ENCODE data around the gene FARP1. TPM values are rescaled to one million over a fixed set of nuclear protein-coding genes. Genes with fewer than 3 reads are reported as not detected.

The FARP1 gene
- total RNA-seq, 4 donors from 2014 or later: 13.1 to 71.2 (median 46.6) TPM

- no peak for TF ChIP-seq POLR2A (IDR thresholded peaks at IDR 0.05)
- TF ChIP-seq CTCF (IDR thresholded peaks at IDR 0.05): no peak
- H3K27ac ChIP-seq: no peak overlapping the region
- H3K36me3 ChIP-seq: no peaks in the 10 kb centered on the region
- no peak for DNase-seq
- H3K4me1 ChIP-seq: no peaks in the 10 kb centered on the region
- no peaks in the 10 kb centered on the region for H3K9me3 ChIP-seq
- intact Hi-C loops (cut with DNase I; ENCODE audit: low total_unique reads): no loop called here
- H3K27me3 ChIP-seq: no peaks in the 10 kb centered on the region
- no peak overlapping the region for H3K4me3 ChIP-seq
These were observed 162.8 kb downstream of the FARP1 start for GRCh38 chr13:98305670-98306069.

- Histone ChIP-seq H3K27ac (peak overlapping the region in 1 of 2 donors; percentile 53), H3K27me3 (no peaks in the 10 kb centered on the region), H3K36me3 (no peaks in the 10 kb centered on the region), H3K9me3 (no peaks in the 10 kb centered on the region), H3K4me3 (no peak overlapping the region), H3K4me1 (no peaks in the 10 kb centered on the region)
- intact Hi-C loops (cut with DNase I; ENCODE audit: low total_unique reads): no loop called here
- TF ChIP-seq CTCF (IDR thresholded peaks at IDR 0.05) (no peak), POLR2A (IDR thresholded peaks at IDR 0.05) (no peak)
- no peak for DNase-seq
These were observed 164.7 kb downstream of the FARP1 start for GRCh38 chr13:98307463-98308085.

- Histone ChIP-seq H3K27ac (peak overlapping the region in 1 of 2 donors; percentile 53), H3K9me3 (no peaks in the 10 kb centered on the region), H3K36me3 (no peaks in the 10 kb centered on the region), H3K4me3 (no peak overlapping the region), H3K4me1 (no peaks in the 10 kb centered on the region), H3K27me3 (no peaks in the 10 kb centered on the region)
- no peak for DNase-seq
- no peak for TF ChIP-seq CTCF (IDR thresholded peaks at IDR 0.05)
- no peak for TF ChIP-seq POLR2A (IDR thresholded peaks at IDR 0.05)
- intact Hi-C loops (cut with DNase I; ENCODE audit: low total_unique reads): no loop called here
These were observed 165.4 kb downstream of the FARP1 start for GRCh38 chr13:98308086-98308911.

GRCh38 chr13:98309569-98310335 lies 166.9 kb downstream of the FARP1 start:
- H3K4me1 ChIP-seq: no peaks in the 10 kb centered on the region
- no peak for TF ChIP-seq CTCF (IDR thresholded peaks at IDR 0.05)
- no peak for TF ChIP-seq POLR2A (IDR thresholded peaks at IDR 0.05)
- no peaks in the 10 kb centered on the region for H3K9me3 ChIP-seq
- DNase-seq: no peak
- H3K27ac ChIP-seq: no peak overlapping the region
- intact Hi-C loops (cut with DNase I; ENCODE audit: low total_unique reads): no loop called here
- H3K27me3 ChIP-seq: no peaks in the 10 kb centered on the region
- H3K36me3 ChIP-seq: no peaks in the 10 kb centered on the region
- no peak overlapping the region for H3K4me3 ChIP-seq
